ENCODE measurements around the gene SORBS1.

SORBS1 gene

DNA sequence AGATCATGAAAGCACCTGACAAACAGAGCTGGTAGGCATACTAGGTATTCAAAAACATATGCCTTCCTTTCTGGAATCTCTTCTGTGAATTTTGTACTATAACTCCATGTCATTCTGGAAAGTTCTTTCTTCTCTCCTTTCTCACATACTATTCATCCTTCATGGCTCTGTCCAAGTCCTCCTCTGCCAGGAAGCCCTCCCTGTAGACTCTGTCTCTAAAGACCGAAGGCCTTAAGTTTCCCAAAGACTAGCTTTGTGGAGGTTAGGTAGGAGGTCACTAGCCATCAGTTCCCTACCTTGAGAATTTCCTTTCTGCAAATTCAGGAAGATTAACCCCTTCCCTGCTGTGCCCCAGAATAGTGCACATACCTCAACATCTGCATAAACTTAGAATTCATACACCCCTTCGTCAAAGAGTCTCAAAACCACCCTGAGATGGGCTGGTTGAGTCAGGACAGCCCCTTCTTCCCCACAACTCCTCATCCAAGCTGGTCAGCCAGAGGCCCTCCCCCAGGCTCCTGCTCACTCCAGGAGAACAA is 20.6 kb downstream of the SORBS1 start:
- DNase-seq (ENCODE audit: low spot score): no peak
- Mint-ChIP-seq H3K4me1 (ENCODE audit: low read depth) (no peaks in the 10 kb centered on the region), H3K36me3 (ENCODE audit: low read depth) (no peaks in the 10 kb centered on the region), H3K4me3 (no peak overlapping the region), H3K9me3 (no peaks in the 10 kb centered on the region), H3K27me3 (ENCODE audit: low read depth) (peaks cover 3% of the 10 kb centered on the region), H3K27ac (no peak overlapping the region)

DNA sequence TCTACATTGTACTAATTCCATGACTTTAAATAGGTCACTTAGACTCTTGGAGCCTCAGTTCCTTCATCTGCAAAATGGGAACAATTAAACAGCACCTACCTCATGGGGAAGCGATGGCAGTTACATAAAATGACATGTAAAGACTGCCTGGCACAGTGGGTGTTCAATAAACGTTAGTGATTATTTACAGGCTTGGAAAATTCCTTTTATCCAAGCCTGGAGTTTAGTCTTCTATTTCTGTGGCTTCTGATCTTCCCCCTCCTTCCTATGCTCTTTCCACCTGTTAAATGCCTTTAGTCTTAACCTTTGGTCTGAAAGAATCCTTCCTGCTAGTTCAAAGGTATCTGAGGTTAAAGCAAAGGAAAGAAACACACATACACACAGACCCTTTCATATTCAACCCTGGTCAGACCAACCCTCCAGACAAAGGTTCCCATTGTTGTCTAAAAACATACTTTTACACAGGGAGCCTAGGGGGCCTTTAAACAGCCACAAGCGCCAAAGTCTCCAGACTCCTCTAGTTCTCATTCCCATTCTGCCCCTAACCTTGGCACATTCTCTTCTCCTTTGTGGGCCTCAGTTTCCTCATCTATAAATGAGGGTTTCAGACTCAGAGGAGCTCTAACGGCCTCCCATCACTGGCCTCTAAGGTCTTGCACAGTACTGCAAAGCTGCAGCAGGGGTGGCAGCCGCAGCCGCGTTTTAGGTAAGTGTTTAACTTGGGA is 21.4 kb downstream of the SORBS1 start:
- Mint-ChIP-seq H3K27ac (no peak overlapping the region), H3K36me3 (ENCODE audit: low read depth) (no peaks in the 10 kb centered on the region), H3K9me3 (no peaks in the 10 kb centered on the region), H3K4me3 (no peak overlapping the region), H3K27me3 (ENCODE audit: low read depth) (peaks cover 3% of the 10 kb centered on the region), H3K4me1 (ENCODE audit: low read depth) (no peaks in the 10 kb centered on the region)
- no peak for DNase-seq (ENCODE audit: low spot score)

GRCh38 chr10:95538412-95538811 is 22.8 kb downstream of the SORBS1 start:
- Mint-ChIP-seq H3K27ac (no peak overlapping the region), H3K4me1 (ENCODE audit: low read depth) (no peaks in the 10 kb centered on the region), H3K4me3 (no peak overlapping the region), H3K36me3 (ENCODE audit: low read depth) (no peaks in the 10 kb centered on the region), H3K27me3 (ENCODE audit: low read depth) (peaks cover 3% of the 10 kb centered on the region), H3K9me3 (no peaks in the 10 kb centered on the region)
- no peak for DNase-seq (ENCODE audit: low spot score)

- H3K4me1 Mint-ChIP-seq (ENCODE audit: low read depth): no peaks in the 10 kb centered on the region
- no peak for DNase-seq (ENCODE audit: low spot score)
- no peaks in the 10 kb centered on the region for H3K9me3 Mint-ChIP-seq
- H3K27me3 Mint-ChIP-seq (ENCODE audit: low read depth): peaks cover 3% of the 10 kb centered on the region
- no peaks in the 10 kb centered on the region for H3K36me3 Mint-ChIP-seq (ENCODE audit: low read depth)
- no peak overlapping the region for H3K27ac Mint-ChIP-seq
- no peak overlapping the region for H3K4me3 Mint-ChIP-seq
Observed at GRCh38 chr10:95537542-95537927, 23.6 kb downstream of the SORBS1 start.

GRCh38 chr10:95536894-95537541 is 24.2 kb downstream of the SORBS1 start:
- Mint-ChIP-seq H3K4me3 (no peak overlapping the region), H3K36me3 (ENCODE audit: low read depth) (no peaks in the 10 kb centered on the region), H3K9me3 (no peaks in the 10 kb centered on the region), H3K27me3 (ENCODE audit: low read depth) (peaks cover 3% of the 10 kb centered on the region), H3K27ac (no peak overlapping the region), H3K4me1 (ENCODE audit: low read depth) (no peaks in the 10 kb centered on the region)
- DNase-seq (ENCODE audit: low spot score): no peak

- Mint-ChIP-seq H3K27me3 (ENCODE audit: low read depth) (peaks cover 3% of the 10 kb centered on the region), H3K9me3 (no peaks in the 10 kb centered on the region), H3K27ac (no peak overlapping the region), H3K36me3 (ENCODE audit: low read depth) (no peaks in the 10 kb centered on the region), H3K4me1 (ENCODE audit: low read depth) (no peaks in the 10 kb centered on the region), H3K4me3 (no peak overlapping the region)
- no peak for DNase-seq (ENCODE audit: low spot score)
Observed at GRCh38 chr10:95536017-95536416, 25.2 kb downstream of the SORBS1 start.

DNA sequence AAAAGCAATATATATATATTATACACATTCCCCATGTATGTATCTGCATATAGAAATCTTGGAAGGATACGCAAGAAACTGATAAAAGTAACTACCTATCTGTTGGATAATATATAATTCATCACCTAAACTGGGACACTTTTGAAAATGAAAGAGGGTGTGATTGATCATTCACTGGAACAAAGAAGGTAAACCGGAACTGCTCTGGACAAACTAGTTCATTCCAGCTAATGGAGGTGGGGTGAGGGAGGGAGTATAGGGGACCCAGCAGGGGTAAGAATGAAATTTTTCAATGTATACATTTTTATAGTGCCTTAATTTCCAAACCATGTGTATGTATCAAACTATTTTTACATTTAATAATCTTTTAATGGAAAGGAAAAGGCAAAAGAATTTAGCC is 25.6 kb downstream of the SORBS1 start:
- DNase-seq (ENCODE audit: low spot score): no peak
- Mint-ChIP-seq H3K36me3 (ENCODE audit: low read depth) (no peaks in the 10 kb centered on the region), H3K9me3 (no peaks in the 10 kb centered on the region), H3K4me1 (ENCODE audit: low read depth) (no peaks in the 10 kb centered on the region), H3K4me3 (no peak overlapping the region), H3K27ac (no peak overlapping the region), H3K27me3 (ENCODE audit: low read depth) (peaks cover 3% of the 10 kb centered on the region)

DNA sequence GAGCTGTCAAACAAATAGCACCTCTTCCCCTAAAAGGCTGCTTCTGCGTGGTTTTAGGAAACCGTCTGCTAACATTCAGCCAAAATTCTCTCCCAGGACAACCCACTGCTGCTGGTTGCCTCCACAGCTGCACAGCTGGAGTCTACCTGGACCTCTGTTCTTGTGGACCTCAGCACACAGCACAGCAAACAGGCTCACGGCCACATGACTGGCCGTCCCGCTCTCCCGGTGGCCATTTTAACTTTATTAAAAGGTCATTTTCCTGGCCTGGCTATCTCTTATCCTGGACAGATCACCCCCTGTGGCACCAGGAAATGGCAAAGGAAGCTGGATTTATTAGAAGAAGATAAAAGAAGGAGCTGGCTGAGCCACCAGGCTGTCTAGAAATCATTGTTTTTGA is 27.6 kb downstream of the SORBS1 start:
- H3K4me3 Mint-ChIP-seq: no peak overlapping the region
- H3K4me1 Mint-ChIP-seq (ENCODE audit: low read depth): no peaks in the 10 kb centered on the region
- H3K36me3 Mint-ChIP-seq (ENCODE audit: low read depth): no peaks in the 10 kb centered on the region
- peaks cover 3% of the 10 kb centered on the region for H3K27me3 Mint-ChIP-seq (ENCODE audit: low read depth)
- H3K27ac Mint-ChIP-seq: no peak overlapping the region
- H3K9me3 Mint-ChIP-seq: no peaks in the 10 kb centered on the region
- DNase-seq (ENCODE audit: low spot score): no peak

DNA sequence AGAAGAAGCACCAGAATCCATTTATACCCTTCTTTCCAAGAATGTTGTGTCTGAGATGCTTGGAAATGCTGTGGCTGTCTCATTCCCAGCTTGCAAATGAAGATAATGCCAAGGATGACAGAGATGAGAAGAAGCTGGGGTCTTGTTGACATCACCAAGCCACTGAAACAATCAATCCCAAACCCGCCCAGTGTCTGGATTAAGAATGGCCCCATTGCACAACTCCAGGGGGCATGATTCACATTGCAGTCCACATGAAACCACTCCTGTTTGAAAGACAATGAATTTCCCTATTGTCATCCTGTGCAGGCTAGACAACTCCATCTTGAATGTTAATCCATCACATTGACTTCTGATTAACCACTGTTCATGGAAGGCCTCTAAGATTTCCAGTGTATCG is 28.6 kb downstream of the SORBS1 start:
- Mint-ChIP-seq H3K27me3 (ENCODE audit: low read depth) (peaks cover 3% of the 10 kb centered on the region), H3K9me3 (no peaks in the 10 kb centered on the region), H3K4me1 (ENCODE audit: low read depth) (no peaks in the 10 kb centered on the region), H3K4me3 (no peak overlapping the region), H3K36me3 (ENCODE audit: low read depth) (no peaks in the 10 kb centered on the region), H3K27ac (no peak overlapping the region)
- no peak for DNase-seq (ENCODE audit: low spot score)

DNA sequence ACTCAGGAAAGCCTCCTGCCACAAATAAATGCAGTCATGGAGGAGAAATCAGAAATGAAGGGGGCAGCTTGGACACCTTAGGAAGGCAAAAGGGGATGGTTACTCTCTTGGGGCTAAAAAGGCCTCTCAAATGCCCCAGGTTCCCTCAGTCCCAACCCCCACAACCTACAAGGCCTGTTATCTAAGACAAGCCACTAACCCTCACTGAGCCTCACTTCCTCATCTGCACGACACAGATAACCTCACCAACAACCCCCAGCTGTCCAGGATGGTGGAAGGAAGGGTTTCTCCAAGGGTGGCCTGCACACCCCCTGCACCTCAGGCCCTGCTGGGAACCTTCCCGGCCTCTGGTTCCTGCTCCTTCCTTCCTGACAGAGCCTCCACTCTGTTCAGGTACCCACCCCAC is 29.2 kb downstream of the SORBS1 start:
- Mint-ChIP-seq H3K27me3 (ENCODE audit: low read depth) (peaks cover 3% of the 10 kb centered on the region), H3K9me3 (no peaks in the 10 kb centered on the region), H3K27ac (no peak overlapping the region), H3K36me3 (ENCODE audit: low read depth) (no peaks in the 10 kb centered on the region), H3K4me1 (ENCODE audit: low read depth) (no peaks in the 10 kb centered on the region), H3K4me3 (no peak overlapping the region)
- DNase-seq (ENCODE audit: low spot score): no peak

DNA sequence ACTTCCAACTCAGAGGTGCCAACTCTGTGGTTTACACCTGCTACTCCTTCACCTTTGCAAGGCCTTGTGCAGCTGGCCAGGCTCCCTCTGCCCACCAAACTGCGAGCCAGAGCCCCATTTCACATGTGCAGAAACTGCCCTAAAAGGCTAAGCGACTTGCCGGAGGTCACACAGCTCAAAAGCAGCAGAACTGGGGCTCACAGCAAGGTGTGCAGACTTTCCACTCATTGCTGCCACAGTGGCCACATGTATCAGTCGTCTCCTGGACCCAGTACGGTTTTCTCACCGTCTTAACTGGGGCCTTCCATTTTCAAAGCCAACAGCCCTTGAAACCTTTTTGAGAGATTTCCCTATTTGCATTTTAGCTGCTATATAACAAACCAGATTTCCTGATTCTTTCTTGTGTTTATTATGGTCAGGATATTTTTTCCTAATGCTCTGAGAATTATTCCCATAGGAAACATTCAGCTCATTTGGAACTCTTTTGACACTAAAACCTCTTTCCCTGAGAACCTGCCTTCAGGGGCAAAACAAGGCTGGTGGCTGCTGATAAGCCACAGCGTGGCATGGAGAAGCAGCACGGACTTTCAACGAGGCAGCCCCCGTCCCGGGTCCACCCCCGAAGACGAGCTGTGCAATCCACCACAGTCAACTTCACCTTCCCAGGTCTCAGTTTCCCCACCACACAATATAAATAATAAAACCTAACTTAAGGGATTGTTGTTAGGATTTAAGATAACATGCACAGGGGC is 29.9 kb downstream of the SORBS1 start:
- no peaks in the 10 kb centered on the region for H3K36me3 Mint-ChIP-seq (ENCODE audit: low read depth)
- H3K27me3 Mint-ChIP-seq (ENCODE audit: low read depth): peaks cover 3% of the 10 kb centered on the region

DNA sequence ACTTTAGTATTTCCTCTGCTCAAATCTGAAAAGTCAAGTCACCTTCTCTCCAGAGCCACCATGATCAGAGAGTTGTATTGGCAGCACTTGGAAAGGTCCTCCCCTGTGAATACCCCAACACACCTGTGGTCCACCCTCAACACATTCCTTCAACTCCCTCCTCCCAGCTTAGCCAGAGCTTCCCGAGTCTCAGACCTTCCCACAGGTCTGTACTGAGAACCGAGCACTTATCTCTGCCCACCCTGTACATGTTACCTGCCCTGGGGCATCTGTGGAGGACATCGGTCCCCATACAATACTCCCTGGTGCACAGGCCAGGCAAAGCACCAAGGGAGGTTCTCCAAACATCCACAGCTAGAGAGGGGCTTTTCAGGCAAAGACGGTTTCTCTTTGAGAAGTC is 30.6 kb downstream of the SORBS1 start:
- DNase-seq (ENCODE audit: low spot score): no peak
- Mint-ChIP-seq H3K36me3 (ENCODE audit: low read depth) (no peaks in the 10 kb centered on the region), H3K4me1 (ENCODE audit: low read depth) (no peaks in the 10 kb centered on the region), H3K27me3 (ENCODE audit: low read depth) (no peaks in the 10 kb centered on the region), H3K27ac (no peak overlapping the region), H3K9me3 (no peaks in the 10 kb centered on the region), H3K4me3 (no peak overlapping the region)

More for the DNA sequence above, 29.9 kb downstream of the SORBS1 start:
- Mint-ChIP-seq H3K27ac (no peak overlapping the region), H3K9me3 (no peaks in the 10 kb centered on the region), H3K4me3 (no peak overlapping the region), H3K4me1 (ENCODE audit: low read depth) (no peaks in the 10 kb centered on the region)
- no peak for DNase-seq (ENCODE audit: low spot score)

DNA sequence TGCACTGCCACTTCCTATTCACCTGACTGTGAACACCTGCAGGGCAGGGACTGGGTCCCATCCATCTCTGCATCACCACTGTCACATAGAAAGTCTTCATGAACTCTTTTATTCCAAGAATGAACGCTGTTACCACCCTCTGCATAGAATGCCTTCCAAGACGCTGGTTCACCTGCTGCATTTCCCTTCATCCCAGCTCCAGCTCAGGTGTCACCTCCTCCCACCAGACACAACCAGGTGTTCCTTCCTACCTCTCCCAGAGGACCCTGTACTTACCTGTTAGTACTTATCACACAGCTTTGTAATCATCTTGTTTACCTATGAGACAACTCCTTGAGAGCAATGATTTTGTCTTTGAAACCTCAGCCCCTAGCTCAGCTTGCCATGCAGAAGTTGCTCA is 31.1 kb downstream of the SORBS1 start:
- Mint-ChIP-seq H3K27ac (no peak overlapping the region), H3K36me3 (ENCODE audit: low read depth) (no peaks in the 10 kb centered on the region), H3K9me3 (no peaks in the 10 kb centered on the region), H3K4me3 (no peak overlapping the region), H3K27me3 (ENCODE audit: low read depth) (no peaks in the 10 kb centered on the region), H3K4me1 (ENCODE audit: low read depth) (no peaks in the 10 kb centered on the region)
- DNase-seq (ENCODE audit: low spot score): no peak

DNA sequence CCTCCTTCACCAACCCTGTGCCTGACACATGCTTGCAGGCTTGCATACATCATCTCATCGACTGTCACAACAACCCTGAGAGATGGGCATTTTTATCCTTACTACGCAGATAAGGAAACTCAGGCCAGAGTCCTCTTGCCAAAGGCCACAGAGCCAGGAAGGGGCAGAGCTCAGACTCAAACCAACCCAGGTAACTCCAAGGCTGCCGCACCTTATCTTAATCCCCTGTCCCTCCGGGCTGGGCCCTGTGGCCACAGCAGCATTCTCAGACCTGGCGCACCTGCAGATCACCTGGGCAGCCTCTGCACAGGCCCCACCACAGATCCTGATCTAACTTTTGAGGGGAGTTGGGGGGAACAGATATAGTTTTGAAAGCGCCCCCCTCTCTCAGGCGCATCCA is 35.1 kb downstream of the SORBS1 start:
- H3K4me1 Mint-ChIP-seq (ENCODE audit: low read depth): no peaks in the 10 kb centered on the region
- H3K9me3 Mint-ChIP-seq: no peaks in the 10 kb centered on the region
- no peak for DNase-seq (ENCODE audit: low spot score)
- H3K4me3 Mint-ChIP-seq: no peak overlapping the region
- no peaks in the 10 kb centered on the region for H3K36me3 Mint-ChIP-seq (ENCODE audit: low read depth)
- no peak overlapping the region for H3K27ac Mint-ChIP-seq
- H3K27me3 Mint-ChIP-seq (ENCODE audit: low read depth): no peaks in the 10 kb centered on the region

Data from T-helper 2 cell treated with Interferon-gamma antibody and Interleukin-4, amounts not matched to agents 5 μg/mL and 100 μg/mL, for 36 hours (primary cell).